IMR-90 (cell line): ENCODE data around the gene RPL12. TPM values are rescaled to one million over a fixed set of nuclear protein-coding genes. Genes with fewer than 3 reads are reported as not detected.

Experiments used
- ATAC-seq: fragments of 200-7000 bp; cut with Tn5 transposase; 2 replicates; pipeline ENCODE4 v1.9.1; 2020; ENCODE audit warnings: low read depth, mild to moderate bottlenecking, moderate library complexity
- BruUV-seq: library from RNA; stranded (reverse); fragments of 400-500 nt; replicated peaks from 2 replicates; lab custom pipeline; 2021; lab: Mats Ljungman, UMichigan
- CTCF ChIA-PET: fragments of 300-600 bp; formaldehyde crosslinking; extraction: SDS; loops from one replicate; lab custom pipeline; 2021; ENCODE audit warnings: antibody characterized with exemption; lab: Yijun Ruan, JAX
- POLR2A ChIA-PET: fragments of 300-600 bp; sonication (Branson Sonifier 250); formaldehyde crosslinking; loops from one replicate; lab custom pipeline; 2022; ENCODE audit warnings: antibody characterized with exemption; ENCODE audit not compliant: unreplicated experiment; lab: Charles Lee
- DNase-seq: peaks from one replicate; pipeline ENCODE4 v3.0.0; 2013
- H2AFZ ChIP-seq: replicated peaks from 2 replicates; pipeline ENCODE3; 2013; ENCODE audit warnings: low read length, mild to moderate bottlenecking; ENCODE audit not compliant: poor library complexity
- H2AK5ac ChIP-seq: 2 replicates; pipeline ENCODE4 v1.6.1; 2013; ENCODE audit warnings: low read depth, low read length, inconsistent platforms
- H2AK9ac ChIP-seq: replicated peaks from 2 replicates; pipeline ENCODE3; 2013; ENCODE audit warnings: mild to moderate bottlenecking, low read depth, low read length, moderate library complexity; ENCODE audit not compliant: poor library complexity
- H2BK120ac ChIP-seq: 2 replicates; pipeline ENCODE4 v1.6.1; 2013; ENCODE audit warnings: low read depth, low read length, inconsistent platforms
- H2BK15ac ChIP-seq: 3 replicates; pipeline ENCODE4 v1.6.1; 2013; ENCODE audit warnings: low read depth, low read length, inconsistent platforms
- H2BK20ac ChIP-seq: 2 replicates; pipeline ENCODE4 v1.6.1; 2013; ENCODE audit warnings: low read depth, mild to moderate bottlenecking, inconsistent platforms, low read length, moderate library complexity
- H2BK5ac ChIP-seq: 2 replicates; pipeline ENCODE4 v1.6.1; 2013; ENCODE audit warnings: mild to moderate bottlenecking, low read depth, low read length, inconsistent platforms; ENCODE audit not compliant: poor library complexity, severe bottlenecking
- H3K14ac ChIP-seq: replicated peaks from 2 replicates; pipeline ENCODE4 v1.6.1; 2013; ENCODE audit warnings: low read depth, low read length, inconsistent platforms
- H3K18ac ChIP-seq: 2 replicates; pipeline ENCODE4 v1.6.1; 2013; ENCODE audit warnings: low read depth, low read length, control low read depth
- H3K23ac ChIP-seq: 2 replicates; pipeline ENCODE4 v1.6.1; 2013; ENCODE audit warnings: low read depth, low read length, inconsistent platforms
- H3K27ac ChIP-seq: 2 replicates; pipeline ENCODE4 v1.5.1; 2013; ENCODE audit warnings: mild to moderate bottlenecking, control low read depth, low read length; ENCODE audit not compliant: insufficient read depth
- H3K27me3 ChIP-seq: 2 replicates; pipeline ENCODE4 v1.6.1; 2013; ENCODE audit warnings: low read length; ENCODE audit not compliant: control insufficient read depth, insufficient read depth
- H3K36me3 ChIP-seq: 2 replicates; pipeline ENCODE4 v1.6.1; 2013; ENCODE audit warnings: low read length, mixed read lengths; ENCODE audit not compliant: control insufficient read depth, insufficient read depth
- H3K4ac ChIP-seq: 2 replicates; pipeline ENCODE4 v1.6.1; 2013; ENCODE audit warnings: low read depth, low read length, inconsistent platforms
- H3K4me1 ChIP-seq: 2 replicates; pipeline ENCODE4 v1.6.1; 2013; ENCODE audit warnings: low read length, mixed read lengths; ENCODE audit not compliant: control insufficient read depth, insufficient read depth
- H3K4me2 ChIP-seq: 2 replicates; pipeline ENCODE4 v1.6.1; 2013; ENCODE audit warnings: low read depth, mild to moderate bottlenecking, control low read depth, low read length, moderate library complexity
- H3K4me3 ChIP-seq: 2 replicates; pipeline ENCODE4 v1.5.1; 2013; ENCODE audit warnings: low read depth, mild to moderate bottlenecking, control low read depth, low read length, moderate library complexity; ENCODE audit not compliant: insufficient read depth
- H3K56ac ChIP-seq: 2 replicates; pipeline ENCODE4 v1.6.1; 2013; ENCODE audit warnings: low read length, inconsistent platforms; ENCODE audit not compliant: insufficient read depth; ENCODE audit errors: extremely low read depth
- H3K79me1 ChIP-seq, 2 experiments: 2 replicates each; pipeline ENCODE4 v1.6.1; 2013; ENCODE audit warnings: low read length in 2 of 2, inconsistent platforms in 1 of 2, low read depth in 1 of 2
- H3K9ac ChIP-seq: 2 replicates; pipeline ENCODE4 v1.6.1; 2013; ENCODE audit warnings: low read depth, low read length, control low read depth
- H3K9me1 ChIP-seq: 2 replicates; pipeline ENCODE4 v1.6.1; 2013; ENCODE audit warnings: low read length, inconsistent platforms; ENCODE audit not compliant: insufficient read depth
- H3K9me3 ChIP-seq: 2 replicates; pipeline ENCODE4 v1.6.1; 2013; ENCODE audit warnings: low read length; ENCODE audit not compliant: control insufficient read depth, insufficient read depth
- H4K20me1 ChIP-seq: 2 replicates; pipeline ENCODE4 v1.6.1; 2013; ENCODE audit warnings: low read length, inconsistent platforms; ENCODE audit not compliant: insufficient read depth
- H4K5ac ChIP-seq: 2 replicates; pipeline ENCODE4 v1.6.1; 2013; ENCODE audit warnings: mild to moderate bottlenecking, low read depth, low read length, control low read depth
- H4K8ac ChIP-seq, 2 experiments: 2 replicates each; pipeline ENCODE4 v1.6.1; 2013; ENCODE audit warnings: low read depth in 2 of 2, low read length in 2 of 2, control low read depth in 1 of 2, inconsistent platforms in 1 of 2
- H4K91ac ChIP-seq: 2 replicates; pipeline ENCODE4 v1.6.1; 2013; ENCODE audit warnings: low read depth, low read length, inconsistent platforms; ENCODE audit not compliant: insufficient read depth
- BHLHE40 ChIP-seq: fragments of 150-350 bp; IDR thresholded peaks from 2 replicates; pipeline ENCODE4 v1.6.1; 2016; ENCODE audit warnings: mild to moderate bottlenecking, low read depth, low read length
- MAFK ChIP-seq: IDR thresholded peaks from 2 replicates; pipeline ENCODE4 v1.6.1; 2012; ENCODE audit warnings: low read depth, low read length, improper control_type of control experiment
- MXI1 ChIP-seq: IDR thresholded peaks from 2 replicates; pipeline ENCODE4 v1.6.1; 2012; ENCODE audit warnings: low read depth, mild to moderate bottlenecking, low read length, moderate library complexity, borderline replicate concordance
- RAD21 ChIP-seq: IDR thresholded peaks from 2 replicates; pipeline ENCODE4 v1.6.1; 2012; ENCODE audit warnings: low read length, improper control_type of control experiment
- RCOR1 ChIP-seq: IDR thresholded peaks from 2 replicates; pipeline ENCODE4 v1.6.1; 2012; ENCODE audit warnings: mild to moderate bottlenecking, low read length, improper control_type of control experiment; ENCODE audit not compliant: insufficient replicate concordance
- WGBS, 2 experiments: methylation state at CpG; one replicate each; pipeline versions ENCODE4 v1.1.5 to v1.1.7; 2013; ENCODE audit warnings: missing lambda C conversion rate in 2 of 2; ENCODE audit not compliant: insufficient read length in 1 of 2; ENCODE audit errors: extremely low coverage in 2 of 2; 5-methylcytosine and 5-hydroxymethylcytosine counted together
- dilution Hi-C: fragments of 300-500 bp; cut with HindIII; formaldehyde crosslinking; loops from one replicate; pipeline ENCODE4 v1.14.3; 2018; ENCODE audit warnings: low sequenced_read_pairs; ENCODE audit not compliant: unreplicated experiment
- in situ Hi-C: fragments of 300-500 bp; cut with MboI; formaldehyde crosslinking; loops from 3 replicates; pipeline ENCODE4 v1.14.3; 2019; ENCODE audit warnings: low sequenced_read_pairs, inconsistent platforms, mixed read lengths
- intact Hi-C: fragments of 100-400 bp; cut with micrococcal nuclease; formaldehyde crosslinking; loops from 2 replicates; pipeline ENCODE4 v1.10.0; 2022
- microRNA-seq, 2 experiments: library from miRNA; stranded (forward) in 1 of 2; unstranded in 1 of 2; fragments of 10-50 nt in 1 of 2; fragments of <30 nt in 1 of 2; gene quantifications in 1 of 2; microRNA quantifications in 1 of 2; one replicate each; pipeline versions ENCODE3 to v1.1.0; 2013 to 2020; ENCODE audit not compliant: insufficient read depth in 1 of 2, insufficient read length in 1 of 2, unreplicated experiment in 1 of 2
- polyA plus RNA-seq, 3 experiments: library from polyadenylated mRNA; depleted of rRNA; stranded (reverse); fragments of >200 nt; gene quantifications; 2 replicates each; pipeline ENCODE4 v1.2.3, GENCODE V29; 2012; ENCODE audit warnings: low replicate concordance in 1 of 3
- small RNA-seq, 5 experiments: library from RNA; depleted of rRNA; stranded (forward); fragments of <200 nt; gene quantifications; one replicate each; pipeline ENCODE3, GENCODE V24; 2012
- total RNA-seq: library from RNA; depleted of rRNA; stranded (reverse); fragments of >200 nt; gene quantifications from 2 replicates; pipeline ENCODE4 v1.2.3, GENCODE V29; 2012; rRNA removed

Gene RPL12
- total and polyA plus RNA-seq, 2 of the 4 experiments (the other 2 are of a cell fraction): 1,864 to 2,379 TPM

- no peak overlapping the region for H2BK120ac ChIP-seq
- peak overlapping the region; percentile 89; the same call in 1 of the 2 replicates for H3K23ac ChIP-seq
- H3K4me1 ChIP-seq: peaks cover 2% of the 10 kb centered on the region; the same call in 1 of the 2 replicates
- peaks cover 6% of the 10 kb centered on the region; the same call in 1 of the 2 replicates for H4K20me1 ChIP-seq
- TF ChIP-seq BHLHE40 (no peak), RCOR1 (no peak), RAD21 (no peak), MAFK (no peak), MXI1 (no peak)
- peak overlapping the region; percentile 55 for H3K4me3 ChIP-seq
- dilution Hi-C loops (no loop called here), in situ Hi-C loops (loop anchor here (5.0 to 25.0 kb wide), 2 partner anchors 181 to 461 kb away; no protein-coding TSS in a partner anchor), intact Hi-C loops (loop anchor here (10.0 kb wide), 1 partner anchor 113 kb away; no protein-coding TSS in a partner anchor)
- peak overlapping the region; percentile 78; the same call in 1 of the 2 replicates for H2AK5ac ChIP-seq
- H3K9me1 ChIP-seq: peaks cover 3% of the 10 kb centered on the region; the same call in 1 of the 2 replicates
- H4K8ac ChIP-seq: peak overlapping the region in 1 of 2 experiments; percentile 43; a peak in 1 of 4 replicates
- no peak overlapping the region for H4K91ac ChIP-seq
- 0 out of 2 replicates have a peak, but pooled peaks cover 1% of the 10 kb centered on the region for H3K36me3 ChIP-seq
- ATAC-seq (no peak), DNase-seq (no peak)
- peaks cover 5% of the 10 kb centered on the region; the same call in 1 of the 2 replicates for H3K27me3 ChIP-seq
- no peak overlapping the region for H3K18ac ChIP-seq
- no peak overlapping the region for H4K5ac ChIP-seq
- H2BK20ac ChIP-seq: no peak overlapping the region
- H3K14ac ChIP-seq: no peak overlapping the region
- peak overlapping the region; percentile 96 for H2AFZ ChIP-seq
- H3K27ac ChIP-seq: no peak overlapping the region
- H3K79me1 ChIP-seq: peaks cover 0 to 13% of the 10 kb centered on the region in 2 experiments; a peak in 2 of 4 replicates
- H3K56ac ChIP-seq: peak overlapping the region; percentile 33; the same call in 1 of the 2 replicates
- ChIA-PET CTCF (interaction anchor here (1.0 kb wide), 1 partner anchor 10 kb away, joined by 3 read pairs; no protein-coding TSS in a partner anchor), POLR2A (no interaction called here)
- no peaks in the 10 kb centered on the region for H3K9me3 ChIP-seq
- 0 out of 2 replicates have a peak overlapping the region, but pooled peaks have one; percentile 1 for H3K4ac ChIP-seq
- WGBS, 2 experiments: 46% methylated on average over 5 of the region's 5 CpGs; no CpG with 5 or more reads in 1 of the 2 experiments
- no peak overlapping the region for H2BK15ac ChIP-seq
- no peak overlapping the region for H2BK5ac ChIP-seq
- BruUV-seq: no TSS peak
- peak overlapping the region; percentile 55; the same call in 1 of the 2 replicates for H3K9ac ChIP-seq
- H2AK9ac ChIP-seq: peak overlapping the region; percentile 88
- H3K4me2 ChIP-seq: peak overlapping the region; percentile 69
Measured at GRCh38 chr9:127398275-127398647, 52.9 kb downstream of the RPL12 start.

Small RNA genes within 50 kb of the gene (microRNA-seq; reads per million reads assigned to microRNA genes)
- gene RF00019 (ENCODE audit: insufficient read depth, insufficient read length) (not detected), gene SNORA65 (ENCODE audit: insufficient read depth, insufficient read length) (25.8 reads per million, percentile 61 among the genes with 10 or more reads in this experiment)

Small RNA genes within 50 kb of the gene (small RNA-seq; reads per million reads assigned to genes)
- gene RF00019 (0 reads per million in 5 experiments), gene SNORA65 (19.5 to 383 (median 73.6) reads per million in 5 experiments)

Other genes starting within 250 kb of the RPL12 start
- gene GARNL3, start 186.6 kb downstream of the RPL12 start, total RNA-seq: 3.9 and 5.0 TPM in 2 replicates
- gene GARNL3, start 186.6 kb downstream of the RPL12 start, polyA plus RNA-seq (2012; rRNA removed): 1.9 and 2.2 TPM in 2 replicates
- 6.4 and 9.0 TPM in 2 replicates for gene SLC2A8, start 54.2 kb downstream of the RPL12 start, total RNA-seq
- gene SLC2A8, start 54.2 kb downstream of the RPL12 start, polyA plus RNA-seq (2012; rRNA removed): 12.0 and 13.2 TPM in 2 replicates
- gene ZNF79, start 27.0 kb downstream of the RPL12 start, total RNA-seq: 13.9 and 15.4 TPM in 2 replicates
- gene ZNF79, start 27.0 kb downstream of the RPL12 start, polyA plus RNA-seq (2012; rRNA removed): 5.3 and 5.6 TPM in 2 replicates
- gene LRSAM1, start 104 bp upstream of the RPL12 start, total RNA-seq: 3.0 and 3.3 TPM in 2 replicates
- 8.0 and 9.3 TPM in 2 replicates for gene LRSAM1, start 104 bp upstream of the RPL12 start, polyA plus RNA-seq (2012; rRNA removed)
- 15.8 and 18.9 TPM in 2 replicates for gene STXBP1, start 160.9 kb upstream of the RPL12 start, total RNA-seq
- 21.7 and 22.6 TPM in 2 replicates for gene STXBP1, start 160.9 kb upstream of the RPL12 start, polyA plus RNA-seq (2012; rRNA removed)